Measurements from ENCODE around the gene RAB11FIP4.

The RAB11FIP4 gene

DNA sequence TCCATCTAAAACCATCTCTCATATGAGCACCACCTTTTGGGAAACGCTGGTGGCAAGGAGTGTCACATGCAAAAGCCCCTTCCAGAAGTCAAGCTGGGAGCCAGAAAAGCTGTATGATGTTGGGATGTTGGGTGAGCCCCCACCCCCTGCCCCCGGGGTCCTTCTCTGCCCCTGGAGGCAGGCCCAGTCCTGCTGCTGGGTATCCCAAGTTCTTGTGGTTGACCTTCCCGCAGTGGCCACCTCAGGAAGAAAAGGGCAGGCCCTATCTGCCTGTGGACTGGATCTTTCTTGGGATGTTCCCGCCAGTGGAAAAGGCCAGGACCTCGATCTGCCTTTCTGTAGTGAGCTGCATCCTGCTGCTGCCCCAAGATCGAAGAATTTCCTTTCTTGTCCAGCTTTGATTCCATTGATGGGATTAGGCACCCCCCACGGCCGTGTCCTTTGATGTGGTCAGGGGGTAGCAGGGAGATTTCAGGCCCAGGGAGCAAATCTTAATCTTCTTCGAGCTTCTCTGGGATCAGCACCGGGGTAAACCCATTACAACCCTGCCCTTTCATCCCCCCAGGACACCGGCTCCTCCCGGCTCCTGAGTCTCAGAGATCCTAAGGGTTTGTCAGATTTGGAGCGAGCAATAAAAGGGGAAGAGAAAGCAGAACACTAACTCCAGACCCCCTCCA is 165.6 kb downstream of the RAB11FIP4 start:
- no peak for DNase-seq (ENCODE audit: low read depth)
- TF ChIP-seq CTCF (IDR thresholded peaks at IDR 0.05; ENCODE audit: insufficient read depth, low read depth, low read length, missing control alignments) = no peak

DNA sequence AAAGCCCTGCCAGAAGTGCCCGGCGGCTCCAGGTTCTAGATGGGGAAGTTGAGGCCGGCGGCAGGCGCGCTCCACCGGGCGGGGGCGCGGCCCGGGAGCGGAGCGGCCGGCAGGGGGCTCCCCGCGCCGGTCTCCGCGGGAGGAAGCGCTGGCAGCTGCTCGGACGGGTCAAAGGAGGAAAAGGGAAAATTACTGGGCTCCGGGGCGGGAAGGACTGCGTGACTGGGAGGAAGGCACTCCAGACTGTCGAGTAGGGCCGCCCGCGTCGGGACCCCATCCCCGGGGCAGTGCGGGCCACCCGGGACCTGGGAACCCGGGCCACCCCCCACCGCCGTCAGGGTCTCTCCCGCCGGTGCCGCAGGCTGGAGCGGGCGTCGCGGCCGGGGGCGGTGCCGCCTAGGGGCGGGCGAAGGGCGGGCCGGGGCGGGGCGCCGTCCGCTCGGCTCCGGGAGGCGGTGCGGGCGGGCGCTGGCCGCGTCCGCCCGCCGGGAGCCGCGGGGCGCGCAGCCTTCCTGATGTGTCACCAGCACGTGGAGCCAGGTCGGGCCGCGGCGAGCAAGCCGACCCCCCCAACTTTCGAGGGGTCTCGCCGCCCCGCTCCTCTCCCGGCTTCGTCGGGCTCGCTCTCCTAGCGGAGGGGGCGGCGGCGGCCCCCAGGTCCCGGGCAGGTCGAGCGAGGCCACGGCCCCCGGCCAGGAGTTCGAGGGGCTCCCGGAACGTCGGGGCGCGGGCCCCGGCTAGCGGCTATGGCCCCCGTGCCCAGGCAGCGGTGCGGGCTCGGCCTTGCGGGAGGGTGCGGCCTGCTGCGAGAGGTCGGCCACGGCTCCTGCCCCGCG is 167.5 kb downstream of the RAB11FIP4 start:
- H3K4me3 ChIP-seq (ENCODE audit: low read length) = peak overlapping the region; percentile 58
- TF ChIP-seq CTCF (IDR thresholded peaks at IDR 0.05; ENCODE audit: insufficient read depth, low read depth, low read length, missing control alignments) = peak; percentile 37
- DNase-seq (ENCODE audit: low read depth) = peak; percentile 77

More for the DNA sequence above, 165.6 kb downstream of the RAB11FIP4 start:
- H3K4me3 ChIP-seq (ENCODE audit: low read length) = no peak overlapping the region

DNA sequence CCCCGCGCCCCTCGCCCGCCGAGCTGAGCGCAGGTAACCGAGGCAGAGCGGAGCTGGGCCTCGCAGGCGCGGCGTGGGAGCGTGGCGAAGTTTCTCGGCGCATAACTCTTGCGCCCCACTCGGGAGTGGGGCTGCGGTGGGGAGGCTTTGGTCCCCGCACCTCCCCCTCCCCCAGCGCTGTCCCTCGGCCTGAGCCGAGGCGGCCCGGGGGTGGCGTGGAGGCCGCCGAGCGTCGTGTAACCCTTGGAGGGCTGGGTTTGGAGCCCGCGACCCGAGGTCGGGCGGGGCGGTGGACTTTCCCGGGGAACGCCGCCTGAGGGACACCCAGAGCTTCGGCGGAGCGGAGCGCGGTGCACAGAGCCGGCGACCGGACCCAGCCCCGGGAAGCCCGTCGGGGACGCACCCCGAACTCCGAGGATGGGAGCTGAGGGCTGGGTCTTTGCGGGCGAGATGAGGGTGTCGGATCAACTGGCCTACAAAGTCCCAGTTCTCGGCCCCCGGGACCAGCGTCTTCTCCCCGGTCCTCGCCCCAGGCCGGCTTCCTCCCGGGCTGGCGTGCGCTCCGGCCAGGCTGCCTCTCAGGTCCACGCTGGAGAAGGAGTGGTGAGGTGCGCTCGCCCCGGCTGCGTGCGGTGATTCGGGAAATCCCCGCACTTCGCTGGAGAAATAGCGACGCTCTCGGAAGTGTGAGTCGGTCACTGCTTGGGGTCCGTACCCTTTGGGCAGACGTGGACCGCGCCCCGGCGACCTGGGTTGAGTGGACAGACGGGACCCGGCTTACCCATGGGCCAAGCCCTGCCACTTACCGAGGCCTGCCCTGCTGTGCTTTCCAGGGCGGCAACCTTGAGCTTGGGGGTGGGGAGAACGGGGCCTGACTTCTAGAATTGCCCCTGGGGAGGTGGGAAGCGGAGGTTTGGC is 168.4 kb downstream of the RAB11FIP4 start:
- DNase-seq (ENCODE audit: low read depth) = no peak
- TF ChIP-seq CTCF (IDR thresholded peaks at IDR 0.05; ENCODE audit: insufficient read depth, low read depth, low read length, missing control alignments) = no peak
- peak overlapping the region; percentile 58 for H3K4me3 ChIP-seq (ENCODE audit: low read length)

DNA sequence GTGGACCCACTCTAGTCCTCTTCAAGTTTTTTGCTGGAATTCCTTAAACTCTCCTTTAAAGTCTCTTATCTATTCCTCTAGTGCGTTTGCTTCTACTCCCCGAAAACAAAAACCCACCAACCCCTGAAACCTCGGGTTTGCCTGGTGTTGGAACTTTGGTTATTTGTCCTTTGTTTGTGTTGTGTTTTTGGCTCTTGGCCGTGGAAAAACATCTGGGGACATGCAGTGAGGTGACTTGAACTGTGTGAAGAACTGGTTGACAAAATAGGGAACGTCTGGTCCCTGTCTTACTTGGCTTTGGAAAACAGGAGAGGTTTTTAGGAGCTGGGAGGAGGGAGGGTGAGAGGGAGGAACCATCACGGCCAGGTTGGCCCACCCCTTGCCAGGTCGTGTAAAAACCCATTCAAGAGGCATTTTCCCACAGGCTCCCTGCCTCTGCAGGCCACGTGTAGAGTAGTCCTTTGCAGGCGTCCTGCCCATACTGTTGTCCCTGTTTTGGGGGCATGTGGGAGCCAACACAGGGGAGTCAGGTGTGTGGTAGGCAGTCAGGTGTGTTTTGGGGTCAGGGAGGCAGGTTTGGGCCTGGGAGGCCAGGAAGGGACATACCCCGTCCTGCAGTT is 169.3 kb downstream of the RAB11FIP4 start:
- peak overlapping the region; percentile 58 for H3K4me3 ChIP-seq (ENCODE audit: low read length)
- TF ChIP-seq CTCF (IDR thresholded peaks at IDR 0.05; ENCODE audit: insufficient read depth, low read depth, low read length, missing control alignments) = no peak
- DNase-seq (ENCODE audit: low read depth) = no peak

- TF ChIP-seq CTCF (IDR thresholded peaks at IDR 0.05; ENCODE audit: insufficient read depth, low read depth, low read length, missing control alignments) = no peak
- H3K4me3 ChIP-seq (ENCODE audit: low read length) = no peak overlapping the region
- DNase-seq (ENCODE audit: low read depth) = no peak
Observed at GRCh38 chr17:31561469-31562375, 170.2 kb downstream of the RAB11FIP4 start.
